HCT116 (cell line): ENCODE measurements around the gene MED23.

ENCODE experiments used
- EZH2 ChIP-seq: fragments of 200-600 bp; sonication (generic); IDR thresholded peaks from 2 replicates; pipeline ENCODE4 v1.6.1; 2017; ENCODE audit warnings: antibody characterized with exemption, mixed run types
- POLR2A ChIP-seq: IDR thresholded peaks from 2 replicates; pipeline ENCODE4 v1.7.0; 2011; ENCODE audit warnings: borderline replicate concordance; ENCODE audit not compliant: insufficient read depth, insufficient read length; ENCODE audit errors: extremely low read depth
- POLR2AphosphoS5 ChIP-seq: IDR thresholded peaks from 2 replicates; pipeline ENCODE4 v1.6.1; 2011; ENCODE audit warnings: mild to moderate bottlenecking, low read depth, low read length, moderate library complexity
- RAD21 ChIP-seq: IDR thresholded peaks from 2 replicates; pipeline ENCODE4 v1.6.1; 2012; ENCODE audit warnings: low read depth, mild to moderate bottlenecking
- REST ChIP-seq: IDR thresholded peaks from 2 replicates; pipeline ENCODE4 v1.6.1; 2012; ENCODE audit warnings: low read depth
- SIN3A ChIP-seq: IDR thresholded peaks from 2 replicates; pipeline ENCODE4 v1.6.1; 2012; ENCODE audit warnings: low read depth
- YY1 ChIP-seq: IDR thresholded peaks from 2 replicates; pipeline ENCODE4 v1.6.1; 2011; ENCODE audit warnings: low read length, low read depth, moderate library complexity, mild to moderate bottlenecking; ENCODE audit not compliant: insufficient replicate concordance; ENCODE audit errors: extremely low read depth
- ZFX ChIP-seq: fragments of 450-650 bp; IDR thresholded peaks from 2 replicates; pipeline ENCODE4 v1.6.1; 2017
- TF ChIP-seq, protein P1 (sequence below), 3 experiments: fragments of 200-600 bp in 1 of 3; sonication (generic) in 1 of 3; IDR thresholded peaks in 2 of 3; conservative IDR thresholded peaks in 1 of 3; 2 replicates each; pipeline ENCODE4 v1.5.1; 2012 to 2017; ENCODE audit warnings: low read depth in 2 of 3, low read length in 2 of 3, antibody characterized with exemption in 1 of 3, borderline replicate concordance in 1 of 3, control low read depth in 1 of 3, mild to moderate bottlenecking in 1 of 3, mixed read lengths in 1 of 3, mixed run types in 1 of 3, moderate library complexity in 1 of 3; ENCODE audit not compliant: insufficient read depth in 1 of 3

GRCh38 chr6:131640576-131640975 lies 12.5 kb upstream of the MED23 start:
- TF ChIP-seq EZH2 (no peak), POLR2AphosphoS5 (no peak), YY1 (no peak), POLR2A (no peak), RAD21 (no peak), ZFX (no peak), SIN3A (no peak), REST (no peak)
- TF ChIP-seq, protein P1, sequence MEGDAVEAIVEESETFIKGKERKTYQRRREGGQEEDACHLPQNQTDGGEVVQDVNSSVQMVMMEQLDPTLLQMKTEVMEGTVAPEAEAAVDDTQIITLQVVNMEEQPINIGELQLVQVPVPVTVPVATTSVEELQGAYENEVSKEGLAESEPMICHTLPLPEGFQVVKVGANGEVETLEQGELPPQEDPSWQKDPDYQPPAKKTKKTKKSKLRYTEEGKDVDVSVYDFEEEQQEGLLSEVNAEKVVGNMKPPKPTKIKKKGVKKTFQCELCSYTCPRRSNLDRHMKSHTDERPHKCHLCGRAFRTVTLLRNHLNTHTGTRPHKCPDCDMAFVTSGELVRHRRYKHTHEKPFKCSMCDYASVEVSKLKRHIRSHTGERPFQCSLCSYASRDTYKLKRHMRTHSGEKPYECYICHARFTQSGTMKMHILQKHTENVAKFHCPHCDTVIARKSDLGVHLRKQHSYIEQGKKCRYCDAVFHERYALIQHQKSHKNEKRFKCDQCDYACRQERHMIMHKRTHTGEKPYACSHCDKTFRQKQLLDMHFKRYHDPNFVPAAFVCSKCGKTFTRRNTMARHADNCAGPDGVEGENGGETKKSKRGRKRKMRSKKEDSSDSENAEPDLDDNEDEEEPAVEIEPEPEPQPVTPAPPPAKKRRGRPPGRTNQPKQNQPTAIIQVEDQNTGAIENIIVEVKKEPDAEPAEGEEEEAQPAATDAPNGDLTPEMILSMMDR (IDR thresholded peaks at IDR 0.05 in 2 of 3, conservative IDR thresholded peaks at IDR 0.05 in 1 of 3; ENCODE audit: borderline replicate concordance in 1 of 3, insufficient read depth in 1 of 3, low read depth in 2 of 3, low read length in 2 of 3): no peak
